OCI-LY3 (cell line): ENCODE measurements around the gene SUPT20H.

ENCODE experiments used
- EZH2phosphoT487 ChIP-seq: fragments of 200-600 bp; shearing (Covaris generic); IDR thresholded peaks from 2 replicates; pipeline ENCODE4 v1.6.1; 2018; ENCODE audit warnings: antibody characterized with exemption, mixed run types, low read depth
- TF ChIP-seq, protein P1 (sequence below): fragments of 200-600, 300-600 bp; sonication (generic); IDR thresholded peaks from 2 replicates; pipeline ENCODE4 v1.5.1; 2014; ENCODE audit warnings: antibody characterized with exemption, low read length, low read depth

DNA sequence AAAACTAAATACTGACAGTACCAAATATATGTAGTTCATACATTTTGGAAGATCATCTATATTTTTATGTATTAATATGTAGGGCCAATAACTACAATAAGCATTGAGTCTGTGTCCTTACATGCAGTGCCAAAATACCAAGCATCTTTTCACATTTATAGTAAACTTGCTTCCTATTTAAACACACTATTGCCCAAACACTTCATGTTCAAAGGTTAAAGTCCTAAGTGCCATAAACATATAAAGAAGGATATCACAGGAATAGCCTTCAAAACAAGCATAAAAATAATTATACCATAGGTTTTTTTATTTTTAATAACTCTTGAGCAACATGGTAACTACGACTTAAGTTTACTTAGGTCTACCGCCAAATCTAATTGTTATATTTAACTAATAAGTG lies 31.8 kb downstream of the SUPT20H start:
- TF ChIP-seq, protein P1, sequence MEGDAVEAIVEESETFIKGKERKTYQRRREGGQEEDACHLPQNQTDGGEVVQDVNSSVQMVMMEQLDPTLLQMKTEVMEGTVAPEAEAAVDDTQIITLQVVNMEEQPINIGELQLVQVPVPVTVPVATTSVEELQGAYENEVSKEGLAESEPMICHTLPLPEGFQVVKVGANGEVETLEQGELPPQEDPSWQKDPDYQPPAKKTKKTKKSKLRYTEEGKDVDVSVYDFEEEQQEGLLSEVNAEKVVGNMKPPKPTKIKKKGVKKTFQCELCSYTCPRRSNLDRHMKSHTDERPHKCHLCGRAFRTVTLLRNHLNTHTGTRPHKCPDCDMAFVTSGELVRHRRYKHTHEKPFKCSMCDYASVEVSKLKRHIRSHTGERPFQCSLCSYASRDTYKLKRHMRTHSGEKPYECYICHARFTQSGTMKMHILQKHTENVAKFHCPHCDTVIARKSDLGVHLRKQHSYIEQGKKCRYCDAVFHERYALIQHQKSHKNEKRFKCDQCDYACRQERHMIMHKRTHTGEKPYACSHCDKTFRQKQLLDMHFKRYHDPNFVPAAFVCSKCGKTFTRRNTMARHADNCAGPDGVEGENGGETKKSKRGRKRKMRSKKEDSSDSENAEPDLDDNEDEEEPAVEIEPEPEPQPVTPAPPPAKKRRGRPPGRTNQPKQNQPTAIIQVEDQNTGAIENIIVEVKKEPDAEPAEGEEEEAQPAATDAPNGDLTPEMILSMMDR, result no peak
- no peak for TF ChIP-seq EZH2phosphoT487
